AG10803 (cell line): ENCODE results near the gene PTPRM.

Experiments used
- DNase-seq: peaks from one replicate; pipeline ENCODE4 v3.0.0; 2010; ENCODE audit warnings: low read depth
- H3K4me3 ChIP-seq: 2 replicates; pipeline ENCODE4 v1.5.1; 2011; ENCODE audit warnings: mild to moderate bottlenecking, low read length, control low read depth
- TF ChIP-seq, protein P1 (sequence below): conservative IDR thresholded peaks from 2 replicates; pipeline ENCODE4 v1.5.1; 2011; ENCODE audit warnings: mild to moderate bottlenecking, low read length, control low read depth, inconsistent platforms

PTPRM gene

DNA sequence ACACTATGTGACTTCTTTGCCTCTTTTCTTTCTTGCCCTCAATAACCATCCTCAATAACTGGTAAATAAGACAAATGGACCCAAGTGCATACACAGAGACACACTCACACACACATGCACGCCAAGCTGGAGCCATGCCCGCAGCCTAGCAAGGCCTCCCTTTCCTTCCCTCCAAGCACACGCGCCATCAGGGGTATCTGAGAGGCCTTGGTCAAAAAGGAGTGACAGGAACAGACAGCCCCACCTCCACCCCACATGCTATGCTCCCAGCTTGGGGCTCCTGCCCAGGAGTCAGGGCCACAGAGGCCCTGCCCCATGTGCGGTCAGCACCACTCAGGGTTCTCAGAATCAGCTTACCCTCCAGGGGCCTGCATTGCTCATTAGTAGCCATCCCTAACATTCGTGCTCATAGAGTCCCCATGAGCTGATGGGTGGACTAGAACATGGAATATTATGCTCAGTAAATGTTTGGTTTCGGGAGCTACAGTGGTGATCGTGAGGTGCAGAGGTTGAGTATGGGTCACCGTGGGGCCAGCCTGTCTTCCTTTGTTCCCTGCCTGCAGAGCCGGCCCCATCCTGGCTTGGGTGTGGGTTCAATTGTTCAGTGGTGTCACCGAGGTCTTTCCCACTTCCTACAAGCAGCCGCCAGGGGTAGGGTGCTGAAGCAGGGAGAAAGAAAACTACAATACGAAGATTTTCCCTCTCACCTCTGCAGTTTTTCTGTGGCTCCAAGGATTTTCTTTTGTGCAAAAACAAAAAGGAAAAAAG lies 884.0 kb downstream of the PTPRM start:
- H3K4me3 ChIP-seq, result no peak overlapping the region
- DNase-seq, result no peak
- TF ChIP-seq, protein P1, sequence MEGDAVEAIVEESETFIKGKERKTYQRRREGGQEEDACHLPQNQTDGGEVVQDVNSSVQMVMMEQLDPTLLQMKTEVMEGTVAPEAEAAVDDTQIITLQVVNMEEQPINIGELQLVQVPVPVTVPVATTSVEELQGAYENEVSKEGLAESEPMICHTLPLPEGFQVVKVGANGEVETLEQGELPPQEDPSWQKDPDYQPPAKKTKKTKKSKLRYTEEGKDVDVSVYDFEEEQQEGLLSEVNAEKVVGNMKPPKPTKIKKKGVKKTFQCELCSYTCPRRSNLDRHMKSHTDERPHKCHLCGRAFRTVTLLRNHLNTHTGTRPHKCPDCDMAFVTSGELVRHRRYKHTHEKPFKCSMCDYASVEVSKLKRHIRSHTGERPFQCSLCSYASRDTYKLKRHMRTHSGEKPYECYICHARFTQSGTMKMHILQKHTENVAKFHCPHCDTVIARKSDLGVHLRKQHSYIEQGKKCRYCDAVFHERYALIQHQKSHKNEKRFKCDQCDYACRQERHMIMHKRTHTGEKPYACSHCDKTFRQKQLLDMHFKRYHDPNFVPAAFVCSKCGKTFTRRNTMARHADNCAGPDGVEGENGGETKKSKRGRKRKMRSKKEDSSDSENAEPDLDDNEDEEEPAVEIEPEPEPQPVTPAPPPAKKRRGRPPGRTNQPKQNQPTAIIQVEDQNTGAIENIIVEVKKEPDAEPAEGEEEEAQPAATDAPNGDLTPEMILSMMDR, result no peak

DNA sequence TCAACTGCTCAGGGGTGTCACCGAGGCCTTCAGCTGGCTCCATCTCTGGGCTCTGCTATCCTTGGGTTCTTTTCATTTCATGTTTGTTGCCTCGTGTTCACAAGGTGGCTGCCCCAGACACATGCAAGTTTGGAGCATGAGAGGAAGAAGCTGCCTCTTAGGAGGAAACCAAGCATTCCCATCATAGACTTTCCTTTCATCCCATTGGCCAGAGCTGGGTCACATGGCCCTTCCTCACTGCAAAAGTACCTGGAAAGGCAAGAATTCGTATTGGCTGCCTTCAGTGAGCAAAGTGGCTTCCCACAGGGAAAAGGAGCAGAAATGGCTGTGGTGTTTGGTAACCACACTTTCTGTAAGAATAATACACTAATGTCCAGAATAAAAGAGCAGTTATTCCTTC lies 886.4 kb downstream of the PTPRM start:
- TF ChIP-seq, protein P1, result no peak
- H3K4me3 ChIP-seq, result no peak overlapping the region
- no peak for DNase-seq

DNA sequence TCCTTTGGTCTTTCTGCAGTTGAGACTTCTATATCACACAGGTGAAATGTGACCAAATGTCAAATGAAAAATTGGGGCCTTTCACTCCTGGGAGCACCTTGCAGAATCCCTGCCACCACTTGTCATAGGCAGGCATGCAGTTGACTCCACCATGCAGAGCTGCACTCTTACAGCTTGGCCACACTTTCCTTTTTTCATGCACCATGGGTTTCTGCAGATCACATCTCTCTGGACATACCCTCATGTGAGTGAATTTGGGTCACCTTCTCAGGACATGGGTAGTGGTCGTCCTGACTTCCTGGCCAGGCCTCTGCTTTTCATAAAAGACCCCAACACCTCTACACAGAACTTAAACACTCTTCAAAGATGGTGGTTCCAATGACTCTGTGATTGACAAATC lies 887.0 kb downstream of the PTPRM start:
- H3K4me3 ChIP-seq, result no peak overlapping the region
- TF ChIP-seq, protein P1, result no peak
- no peak for DNase-seq

DNA sequence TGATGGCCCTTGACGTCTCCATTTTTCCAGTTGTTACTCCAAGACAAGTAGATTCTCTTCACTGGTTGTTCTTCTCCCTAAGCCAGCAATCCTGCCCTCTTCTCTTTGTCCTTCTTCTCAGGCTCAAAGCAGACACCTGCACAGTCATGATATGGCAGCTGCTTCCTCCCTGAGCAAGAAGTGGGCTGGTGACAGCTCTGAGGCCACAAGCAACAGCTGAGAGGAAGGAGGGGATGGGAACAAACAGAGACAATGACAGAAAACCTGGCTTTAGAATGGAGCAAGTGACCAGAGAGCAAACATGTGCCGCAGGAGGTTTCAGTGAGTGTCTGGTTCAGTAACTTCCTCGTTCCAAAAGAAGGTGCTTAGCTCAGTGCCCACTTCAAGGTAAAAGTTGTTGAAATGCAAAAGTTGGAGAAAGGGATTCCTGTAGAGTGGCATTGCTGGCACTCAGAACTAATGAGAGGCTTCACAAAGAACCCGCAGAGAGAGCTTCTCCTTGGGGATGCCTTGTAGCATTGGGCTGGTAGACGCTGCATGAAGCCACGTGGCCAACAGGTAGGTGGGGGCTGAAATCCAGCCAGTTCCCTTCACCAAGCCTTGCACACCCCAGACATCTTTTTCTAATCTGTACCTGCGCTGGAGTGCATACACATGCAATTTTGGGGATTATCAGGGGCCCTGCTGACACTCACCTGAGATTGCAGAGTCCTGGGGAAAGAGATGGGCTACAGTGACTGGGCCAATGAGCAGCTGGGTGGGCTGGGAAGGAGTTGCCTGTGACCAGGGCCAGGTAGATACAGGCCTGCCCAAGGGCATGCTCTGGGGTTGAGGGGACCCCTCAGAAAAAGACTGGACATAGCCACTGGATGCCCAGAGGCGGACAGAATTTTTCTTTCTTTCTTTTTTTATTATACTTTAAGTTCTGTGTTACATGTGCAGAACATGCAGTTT lies 888.8 kb downstream of the PTPRM start:
- TF ChIP-seq, protein P1, result no peak
- H3K4me3 ChIP-seq, result no peak overlapping the region

More for the DNA sequence above, 888.8 kb downstream of the PTPRM start:
- DNase-seq, result no peak
